Spleen (tissue), 11 donors: ENCODE results near the gene ARL15. TPM values are rescaled to one million over a fixed set of nuclear protein-coding genes. Genes with fewer than 3 reads are reported as not detected.

Source experiments
- DNase-seq: peaks from one replicate; pipeline ENCODE4 v3.0.0-alpha.2; 2020
- H3K27ac ChIP-seq, 8 donors: fragments of 200-600 bp; sonication (generic) in 7 of 8; 1 replicate in 4 of 8; 2 replicates in 4 of 8; pipeline versions ENCODE4 v1.5.0 to v1.8.0; 2016 to 2021; ENCODE audit warnings: inconsistent platforms in 4 of 8, mild to moderate bottlenecking in 4 of 8, moderate library complexity in 1 of 8
- H3K27me3 ChIP-seq, 7 donors: fragments of 200-600 bp; sonication (generic) in 6 of 7; replicated peaks in 1 of 7; 1 replicate in 4 of 7; 2 replicates in 3 of 7; pipeline versions ENCODE4 v1.5.0 to v1.8.0; 2016 to 2021; ENCODE audit warnings: inconsistent platforms in 3 of 7, mild to moderate bottlenecking in 1 of 7
- H3K36me3 ChIP-seq, 6 donors: fragments of 200-600 bp; sonication (generic) in 5 of 6; 1 replicate in 4 of 6; 2 replicates in 2 of 6; pipeline versions ENCODE4 v1.5.0 to v1.8.0; 2016 to 2021; ENCODE audit warnings: inconsistent platforms in 2 of 6
- H3K4me1 ChIP-seq, 6 donors: fragments of 200-600 bp; sonication (generic) in 5 of 6; 1 replicate in 3 of 6; 2 replicates in 3 of 6; pipeline versions ENCODE4 v1.5.0 to v1.8.0; 2016 to 2021; ENCODE audit warnings: inconsistent platforms in 3 of 6
- H3K4me3 ChIP-seq, 8 donors: fragments of 200-600 bp; sonication (generic) in 7 of 8; 1 replicate in 4 of 8; 2 replicates in 4 of 8; pipeline versions ENCODE4 v1.5.0 to v1.8.0; 2016 to 2021; ENCODE audit warnings: inconsistent platforms in 4 of 8, mild to moderate bottlenecking in 4 of 8, moderate library complexity in 2 of 8
- H3K9me3 ChIP-seq, 8 donors: fragments of 200-600 bp; sonication (generic) in 7 of 8; 1 replicate in 4 of 8; 2 replicates in 4 of 8; pipeline versions ENCODE4 v1.5.0 to v1.8.0; 2016 to 2021; ENCODE audit warnings: inconsistent platforms in 4 of 8
- POLR2A ChIP-seq, 3 donors: fragments of 450-650 bp; IDR thresholded peaks; one replicate each; pipeline ENCODE4 v1.5.1; 2017; ENCODE audit warnings: antibody characterized with exemption in 3 of 3, mild to moderate bottlenecking in 1 of 3
- POLR2AphosphoS5 ChIP-seq, 3 donors: sonication (generic); formaldehyde crosslinking; IDR thresholded peaks; one replicate each; pipeline ENCODE4 v1.5.1; 2017; ENCODE audit warnings: antibody characterized with exemption in 3 of 3
- WGBS, 5 donors: extraction: QIAGEN DNeasy Blood & Tissue Kit in 3 of 5; methylation state at CpG; one replicate each; pipeline versions ENCODE4 v1.1.5 to v1.1.7; 2013 to 2018; 5-methylcytosine and 5-hydroxymethylcytosine counted together
- intact Hi-C: fragments of 100-400 bp; cut with DNase I; formaldehyde crosslinking; loops from one replicate; pipeline ENCODE4 v1.15.0; 2023; ENCODE audit warnings: low total_unique reads
- polyA plus RNA-seq, 3 donors: library from polyadenylated mRNA; stranded (reverse); fragments of 200-250 nt; gene quantifications; one replicate each; pipeline ENCODE4 v1.2.1, GENCODE V29; 2013
- total RNA-seq, 7 donors: library from RNA; depleted of rRNA in 3 of 7; stranded (reverse); fragments of >200 nt in 3 of 7; fragmentation: NEBNext Ultra II Directional in 4 of 7; extraction: Animal tissue kit (Norgen Biotek cat#: 25700) in 4 of 7; gene quantifications; one replicate each; pipeline versions ENCODE4 v1.1.0 to v1.2.1, GENCODE V29; 2016 to 2021
- TF ChIP-seq, protein P1 (sequence below), 11 experiments: fragments of 200-600 bp in 7 of 11; fragments of 450-650 bp in 4 of 11; sonication (generic) in 4 of 11; IDR thresholded peaks in 8 of 11; conservative IDR thresholded peaks in 3 of 11; 1 replicate in 7 of 11; 2 replicates in 4 of 11; pipeline versions ENCODE4 v1.4.0 to v1.8.0; 2016 to 2021; ENCODE audit warnings: antibody characterized with exemption in 11 of 11, inconsistent platforms in 4 of 11, mild to moderate bottlenecking in 1 of 11
- donor health status: healthy with polysubstance abuse.
- donor health status: DM: no; HTN: no; CAD: no; lungs with moderate emphysema.
- donor health status: DM: no; HTN: no; CAD: no.
- donor health status: Bipolar disorder and iron deficiency.
- donor health status: healthy.
- donor health status: DM: no; HTN: no; CAD: no.
- donor health status: DM: yes; HTN: yes; CAD: no.

ARL15 gene
- total and polyA plus RNA-seq, 10 donors: 6.3 to 70.2 (median 37.1) TPM

DNA sequence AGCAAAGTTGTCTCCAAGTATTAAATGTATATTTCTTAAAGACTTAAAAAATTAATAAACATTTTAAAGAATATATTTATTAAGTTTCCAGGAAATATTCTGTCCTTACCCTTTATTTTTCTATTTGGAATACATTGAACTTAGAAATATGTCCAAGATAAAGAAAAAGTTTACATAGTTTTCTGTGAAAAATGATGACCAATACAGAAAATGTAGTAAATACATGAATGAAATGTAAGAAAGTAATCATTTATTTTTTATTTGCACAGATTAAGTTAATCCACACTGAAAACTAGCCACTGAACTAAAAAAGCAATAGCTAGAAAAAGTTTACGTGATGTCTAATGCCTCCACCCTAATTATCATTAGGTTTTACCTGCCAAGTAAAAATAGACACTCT, 273.2 kb downstream of the ARL15 start:
- intact Hi-C loops: no loop called here
- Histone ChIP-seq H3K9me3 (no peaks in the 10 kb centered on the region), H3K4me1 (no peaks in the 10 kb centered on the region), H3K36me3 (peaks cover 0 to 6% (median 0%) of the 10 kb centered on the region in 6 donors), H3K27me3 (no peaks in the 10 kb centered on the region), H3K4me3 (no peak overlapping the region), H3K27ac (no peak overlapping the region)
- TF ChIP-seq POLR2A (IDR thresholded peaks at IDR 0.05) (no peak), POLR2AphosphoS5 (IDR thresholded peaks at IDR 0.05) (no peak)
- TF ChIP-seq, protein P1, sequence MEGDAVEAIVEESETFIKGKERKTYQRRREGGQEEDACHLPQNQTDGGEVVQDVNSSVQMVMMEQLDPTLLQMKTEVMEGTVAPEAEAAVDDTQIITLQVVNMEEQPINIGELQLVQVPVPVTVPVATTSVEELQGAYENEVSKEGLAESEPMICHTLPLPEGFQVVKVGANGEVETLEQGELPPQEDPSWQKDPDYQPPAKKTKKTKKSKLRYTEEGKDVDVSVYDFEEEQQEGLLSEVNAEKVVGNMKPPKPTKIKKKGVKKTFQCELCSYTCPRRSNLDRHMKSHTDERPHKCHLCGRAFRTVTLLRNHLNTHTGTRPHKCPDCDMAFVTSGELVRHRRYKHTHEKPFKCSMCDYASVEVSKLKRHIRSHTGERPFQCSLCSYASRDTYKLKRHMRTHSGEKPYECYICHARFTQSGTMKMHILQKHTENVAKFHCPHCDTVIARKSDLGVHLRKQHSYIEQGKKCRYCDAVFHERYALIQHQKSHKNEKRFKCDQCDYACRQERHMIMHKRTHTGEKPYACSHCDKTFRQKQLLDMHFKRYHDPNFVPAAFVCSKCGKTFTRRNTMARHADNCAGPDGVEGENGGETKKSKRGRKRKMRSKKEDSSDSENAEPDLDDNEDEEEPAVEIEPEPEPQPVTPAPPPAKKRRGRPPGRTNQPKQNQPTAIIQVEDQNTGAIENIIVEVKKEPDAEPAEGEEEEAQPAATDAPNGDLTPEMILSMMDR (IDR thresholded peaks at IDR 0.05 in 8 of 11, conservative IDR thresholded peaks at IDR 0.05 in 3 of 11): no peak
- 92 to 100% (median 98%) methylated on average over 1 of the region's 1 CpG for WGBS, 5 donors
- DNase-seq: no peak

DNA sequence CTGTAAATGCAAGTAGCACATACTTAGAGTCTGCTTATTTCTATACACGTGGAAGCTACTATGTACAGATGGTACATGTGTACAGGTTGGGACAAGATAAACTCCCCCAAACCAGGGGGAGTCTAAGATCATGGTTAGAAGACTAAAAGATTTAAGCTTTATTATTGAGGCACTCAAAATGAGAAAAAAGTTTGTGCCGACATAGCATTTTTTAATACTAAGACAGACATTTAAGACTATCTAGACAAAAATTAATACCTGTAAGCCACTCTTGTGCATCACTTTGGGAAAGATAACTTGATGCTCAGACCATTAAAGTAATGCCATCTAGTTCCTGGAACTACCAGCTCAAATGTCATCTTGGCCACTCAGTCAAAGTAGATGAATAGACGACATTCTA, 279.4 kb downstream of the ARL15 start:
- Histone ChIP-seq H3K36me3 (peaks cover 0 to 9% (median 0%) of the 10 kb centered on the region in 6 donors), H3K4me3 (no peak overlapping the region), H3K27ac (no peak overlapping the region), H3K9me3 (no peaks in the 10 kb centered on the region), H3K4me1 (no peaks in the 10 kb centered on the region), H3K27me3 (no peaks in the 10 kb centered on the region)
- whole genome bisulfite sequencing, 5 donors: 92 to 98% (median 97%) methylated on average over 3 of the region's 3 CpGs
- no peak for DNase-seq
- intact Hi-C loops: no loop called here
- TF ChIP-seq, protein P1 (IDR thresholded peaks at IDR 0.05 in 8 of 11, conservative IDR thresholded peaks at IDR 0.05 in 3 of 11): no peak
- TF ChIP-seq POLR2A (IDR thresholded peaks at IDR 0.05) (no peak), POLR2AphosphoS5 (IDR thresholded peaks at IDR 0.05) (no peak)

DNA sequence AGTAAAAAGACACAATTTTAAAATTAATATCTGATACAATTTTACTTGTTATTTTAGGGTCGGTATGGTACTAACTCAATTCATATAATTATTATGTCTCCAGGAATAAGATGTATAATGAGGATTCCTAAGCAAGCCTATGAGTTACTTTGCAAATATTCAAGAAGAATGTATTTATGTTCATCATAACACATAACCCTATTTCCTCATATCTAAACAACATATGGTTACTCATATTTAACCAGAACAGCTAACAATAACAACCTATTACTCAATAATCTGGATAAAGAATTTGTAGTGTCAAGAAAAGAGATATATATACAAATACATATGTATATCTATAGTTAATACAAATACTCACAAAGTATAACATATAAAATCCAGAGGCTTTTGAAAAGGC, 285.9 kb downstream of the ARL15 start:
- no peak for DNase-seq
- intact Hi-C loops: no loop called here
- no peak overlapping the region for H3K27ac ChIP-seq
- H3K27me3 ChIP-seq: no peaks in the 10 kb centered on the region
- peaks cover 0 to 17% (median 5%) of the 10 kb centered on the region in 6 donors for H3K4me1 ChIP-seq
- WGBS, 5 donors: 90 to 100% (median 95%) methylated on average over 1 of the region's 1 CpG
- no peaks in the 10 kb centered on the region for H3K36me3 ChIP-seq
- no peaks in the 10 kb centered on the region for H3K9me3 ChIP-seq
- TF ChIP-seq, protein P1 (IDR thresholded peaks at IDR 0.05 in 8 of 11, conservative IDR thresholded peaks at IDR 0.05 in 3 of 11): no peak
- no peak for TF ChIP-seq POLR2AphosphoS5 (IDR thresholded peaks at IDR 0.05)
- no peak for TF ChIP-seq POLR2A (IDR thresholded peaks at IDR 0.05)
- H3K4me3 ChIP-seq: no peak overlapping the region

DNA sequence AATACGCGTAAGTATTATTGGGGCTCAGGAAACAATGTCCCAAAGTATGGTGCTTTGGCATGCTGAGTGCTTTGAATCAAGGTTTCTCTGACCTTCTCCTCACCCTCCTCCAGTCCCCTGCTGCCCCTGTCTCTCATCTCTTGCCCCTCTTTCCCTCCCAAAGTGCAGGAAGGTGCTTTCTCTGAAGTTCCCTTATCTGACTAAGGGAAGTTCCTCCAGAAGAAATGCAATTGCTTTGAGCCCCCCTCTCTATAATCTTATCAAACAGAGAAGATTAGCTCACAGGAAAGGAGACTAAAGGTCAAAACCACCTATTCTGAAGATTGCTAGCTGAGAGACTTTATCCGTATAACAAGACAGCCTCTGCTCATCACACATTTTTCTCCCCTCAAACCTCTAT, 288.1 kb downstream of the ARL15 start:
- Histone ChIP-seq H3K36me3 (no peaks in the 10 kb centered on the region), H3K9me3 (no peaks in the 10 kb centered on the region), H3K4me3 (no peak overlapping the region), H3K27ac (no peak overlapping the region), H3K27me3 (no peaks in the 10 kb centered on the region), H3K4me1 (peaks cover 0 to 17% (median 5%) of the 10 kb centered on the region in 6 donors)
- no peak for DNase-seq
- TF ChIP-seq, protein P1 (IDR thresholded peaks at IDR 0.05 in 8 of 11, conservative IDR thresholded peaks at IDR 0.05 in 3 of 11): no peak
- TF ChIP-seq POLR2A (IDR thresholded peaks at IDR 0.05): no peak
- no peak for TF ChIP-seq POLR2AphosphoS5 (IDR thresholded peaks at IDR 0.05)
- WGBS, 5 donors: 58 to 76% (median 63%) methylated on average over 3 of the region's 3 CpGs
- intact Hi-C loops: no loop called here
